OCI-LY3 (cell line): ENCODE results near the gene PARD3B.

Experiments used
- H2AFZ ChIP-seq: fragments of 200-600, 300-600 bp; shearing (Covaris generic); 2 replicates; pipeline ENCODE4 v1.6.0; 2014; ENCODE audit warnings: antibody characterized with exemption, low read depth, low read length
- H3K27ac ChIP-seq: fragments of 200-600, 300-600 bp; sonication (generic); 2 replicates; pipeline ENCODE4 v1.5.1; 2014; ENCODE audit warnings: mild to moderate bottlenecking, low read length, moderate library complexity, mixed read lengths
- H3K27me3 ChIP-seq: fragments of 200-600, 300-600 bp; sonication (generic); 2 replicates; pipeline ENCODE4 v1.6.1; 2014; ENCODE audit warnings: low read depth, low read length, mixed read lengths
- H3K36me3 ChIP-seq: fragments of 200-600, 300-600 bp; sonication (generic); replicated peaks from 2 replicates; pipeline ENCODE3; 2014; ENCODE audit warnings: low read depth, low read length, mixed read lengths
- H3K4me1 ChIP-seq: fragments of 300-600, 200-600 bp; sonication (generic); 2 replicates; pipeline ENCODE4 v1.6.1; 2014; ENCODE audit warnings: low read length, mixed read lengths
- H3K4me2 ChIP-seq: fragments of 200-600, 300-600 bp; sonication (generic); 2 replicates; pipeline ENCODE4 v1.6.1; 2014; ENCODE audit warnings: low read length, mixed read lengths
- H3K4me3 ChIP-seq: fragments of 300-600, 200-600 bp; sonication (generic); 2 replicates; pipeline ENCODE4 v1.5.1; 2014; ENCODE audit warnings: antibody characterized with exemption, mild to moderate bottlenecking, low read length, moderate library complexity
- H3K79me2 ChIP-seq: fragments of 300-600, 200-600 bp; shearing (Covaris generic); 2 replicates; pipeline ENCODE4 v1.6.1; 2014; ENCODE audit warnings: mild to moderate bottlenecking, low read length, mixed read lengths
- H3K9ac ChIP-seq: fragments of 300-600, 200-600 bp; shearing (Covaris generic); 2 replicates; pipeline ENCODE4 v1.6.0; 2014; ENCODE audit warnings: mild to moderate bottlenecking, low read length, moderate library complexity
- H3K9me3 ChIP-seq: fragments of 200-600, 300-600 bp; shearing (Covaris generic); 2 replicates; pipeline ENCODE4 v1.6.1; 2014; ENCODE audit warnings: low read length, mixed read lengths; ENCODE audit not compliant: insufficient read depth
- H4K20me1 ChIP-seq: fragments of 200-600, 300-600 bp; sonication (generic); 2 replicates; pipeline ENCODE4 v1.6.1; 2016; ENCODE audit warnings: low read length, mixed read lengths; ENCODE audit not compliant: insufficient read depth
- EZH2phosphoT487 ChIP-seq: fragments of 200-600 bp; shearing (Covaris generic); IDR thresholded peaks from 2 replicates; pipeline ENCODE4 v1.6.1; 2018; ENCODE audit warnings: antibody characterized with exemption, mixed run types, low read depth
- TF ChIP-seq, protein P1 (sequence below): fragments of 200-600, 300-600 bp; sonication (generic); IDR thresholded peaks from 2 replicates; pipeline ENCODE4 v1.5.1; 2014; ENCODE audit warnings: antibody characterized with exemption, low read length, low read depth

The PARD3B gene

DNA sequence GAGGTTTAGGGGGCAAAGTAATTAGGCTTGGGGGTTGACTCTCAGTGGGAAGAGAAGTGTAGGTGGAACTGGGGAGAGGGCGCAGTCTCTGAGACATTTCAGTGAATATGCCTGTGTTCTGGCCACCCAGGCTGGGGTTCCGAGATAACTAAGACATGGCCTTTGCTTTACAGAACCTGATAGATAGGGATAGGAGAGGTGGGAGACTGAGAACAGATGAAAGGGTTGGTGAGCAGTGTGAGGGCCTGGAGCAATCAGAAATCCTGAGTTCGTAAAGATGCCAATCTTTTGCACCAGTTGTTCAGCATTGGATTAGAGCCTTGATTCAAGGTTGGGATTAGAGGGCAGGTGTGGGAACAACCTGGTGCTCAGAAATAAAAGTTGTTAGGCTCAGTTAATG is 15.6 kb downstream of the PARD3B start:
- H3K4me3 ChIP-seq: no peak overlapping the region
- no peaks in the 10 kb centered on the region for H3K27me3 ChIP-seq
- no peaks in the 10 kb centered on the region for H3K9me3 ChIP-seq
- H3K9ac ChIP-seq: no peak overlapping the region
- no peaks in the 10 kb centered on the region for H3K79me2 ChIP-seq
- peaks cover 5% of the 10 kb centered on the region; the same call in 1 of the 2 replicates for H3K4me1 ChIP-seq
- no peaks in the 10 kb centered on the region for H3K36me3 ChIP-seq
- no peak overlapping the region for H3K27ac ChIP-seq
- no peaks in the 10 kb centered on the region for H4K20me1 ChIP-seq
- no peak overlapping the region for H3K4me2 ChIP-seq
- no peak overlapping the region for H2AFZ ChIP-seq
- TF ChIP-seq, protein P1, sequence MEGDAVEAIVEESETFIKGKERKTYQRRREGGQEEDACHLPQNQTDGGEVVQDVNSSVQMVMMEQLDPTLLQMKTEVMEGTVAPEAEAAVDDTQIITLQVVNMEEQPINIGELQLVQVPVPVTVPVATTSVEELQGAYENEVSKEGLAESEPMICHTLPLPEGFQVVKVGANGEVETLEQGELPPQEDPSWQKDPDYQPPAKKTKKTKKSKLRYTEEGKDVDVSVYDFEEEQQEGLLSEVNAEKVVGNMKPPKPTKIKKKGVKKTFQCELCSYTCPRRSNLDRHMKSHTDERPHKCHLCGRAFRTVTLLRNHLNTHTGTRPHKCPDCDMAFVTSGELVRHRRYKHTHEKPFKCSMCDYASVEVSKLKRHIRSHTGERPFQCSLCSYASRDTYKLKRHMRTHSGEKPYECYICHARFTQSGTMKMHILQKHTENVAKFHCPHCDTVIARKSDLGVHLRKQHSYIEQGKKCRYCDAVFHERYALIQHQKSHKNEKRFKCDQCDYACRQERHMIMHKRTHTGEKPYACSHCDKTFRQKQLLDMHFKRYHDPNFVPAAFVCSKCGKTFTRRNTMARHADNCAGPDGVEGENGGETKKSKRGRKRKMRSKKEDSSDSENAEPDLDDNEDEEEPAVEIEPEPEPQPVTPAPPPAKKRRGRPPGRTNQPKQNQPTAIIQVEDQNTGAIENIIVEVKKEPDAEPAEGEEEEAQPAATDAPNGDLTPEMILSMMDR: no peak
- TF ChIP-seq EZH2phosphoT487: no peak

- H3K4me1 ChIP-seq: peaks cover 5% of the 10 kb centered on the region; the same call in 1 of the 2 replicates
- no peaks in the 10 kb centered on the region for H4K20me1 ChIP-seq
- no peak overlapping the region for H3K27ac ChIP-seq
- H3K27me3 ChIP-seq: no peaks in the 10 kb centered on the region
- TF ChIP-seq, protein P1: no peak
- TF ChIP-seq EZH2phosphoT487: no peak
- no peaks in the 10 kb centered on the region for H3K9me3 ChIP-seq
- H3K36me3 ChIP-seq: no peaks in the 10 kb centered on the region
- no peak overlapping the region for H3K4me2 ChIP-seq
- H3K79me2 ChIP-seq: no peaks in the 10 kb centered on the region
- no peak overlapping the region for H2AFZ ChIP-seq
- no peak overlapping the region for H3K9ac ChIP-seq
- H3K4me3 ChIP-seq: no peak overlapping the region
Measured at GRCh38 chr2:204561771-204562170, 16.5 kb downstream of the PARD3B start.

DNA sequence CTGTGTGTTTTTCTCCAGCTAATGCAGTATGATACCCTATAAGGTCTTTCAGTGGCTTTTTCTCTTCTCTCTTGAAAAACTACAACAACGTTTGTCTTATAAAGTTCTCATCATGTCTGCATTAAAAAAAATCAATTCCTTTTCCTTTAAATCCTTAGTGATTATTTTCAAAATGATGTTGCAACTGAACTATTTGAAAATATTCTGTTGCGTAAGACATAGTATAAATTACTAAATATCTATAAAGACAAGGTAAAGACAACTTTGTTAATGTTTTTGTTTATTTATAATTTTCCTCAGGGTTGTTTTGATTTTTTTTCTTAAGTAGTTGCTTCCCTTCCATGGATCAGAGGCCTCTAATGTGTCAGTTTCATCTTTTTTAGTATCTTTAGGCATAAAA is 21.2 kb downstream of the PARD3B start:
- H3K4me1 ChIP-seq: peaks cover 5% of the 10 kb centered on the region; the same call in 1 of the 2 replicates
- H3K4me3 ChIP-seq: no peak overlapping the region
- no peaks in the 10 kb centered on the region for H4K20me1 ChIP-seq
- H3K9me3 ChIP-seq: no peaks in the 10 kb centered on the region
- H3K27ac ChIP-seq: no peak overlapping the region
- H3K36me3 ChIP-seq: no peaks in the 10 kb centered on the region
- no peaks in the 10 kb centered on the region for H3K27me3 ChIP-seq
- TF ChIP-seq, protein P1: no peak
- no peak for TF ChIP-seq EZH2phosphoT487
- no peak overlapping the region for H2AFZ ChIP-seq
- no peaks in the 10 kb centered on the region for H3K79me2 ChIP-seq
- H3K9ac ChIP-seq: no peak overlapping the region
- no peak overlapping the region for H3K4me2 ChIP-seq

DNA sequence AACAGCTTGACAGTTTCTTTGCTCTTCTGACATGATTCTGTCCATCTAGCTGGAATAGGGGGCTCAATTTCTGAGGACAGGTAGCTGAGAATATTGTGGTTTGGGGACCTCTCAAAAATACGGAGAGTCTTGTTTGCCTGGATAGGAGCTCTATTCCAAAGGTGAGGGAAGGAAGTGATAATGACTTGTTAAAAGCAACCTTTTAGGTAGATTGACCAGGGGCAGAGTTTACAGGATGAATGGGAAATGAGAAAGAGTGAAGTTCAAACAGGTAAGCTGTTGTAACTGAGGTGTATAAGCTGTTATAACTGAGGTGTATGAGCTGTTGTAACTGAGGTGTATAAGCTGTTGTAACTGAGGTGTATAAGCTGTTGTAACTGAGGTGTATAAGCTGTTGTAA is 25.1 kb downstream of the PARD3B start:
- no peak overlapping the region for H3K9ac ChIP-seq
- H3K36me3 ChIP-seq: no peaks in the 10 kb centered on the region

More for the DNA sequence above, 25.1 kb downstream of the PARD3B start:
- H2AFZ ChIP-seq: no peak overlapping the region
- H3K27me3 ChIP-seq: no peaks in the 10 kb centered on the region
- no peaks in the 10 kb centered on the region for H3K4me1 ChIP-seq
- no peak overlapping the region for H3K4me3 ChIP-seq
- no peaks in the 10 kb centered on the region for H3K9me3 ChIP-seq
- no peaks in the 10 kb centered on the region for H4K20me1 ChIP-seq
- no peak overlapping the region for H3K4me2 ChIP-seq
- no peaks in the 10 kb centered on the region for H3K79me2 ChIP-seq
- no peak for TF ChIP-seq EZH2phosphoT487
- TF ChIP-seq, protein P1: no peak
- H3K27ac ChIP-seq: no peak overlapping the region
